ENCODE results near the gene SEMA4D. TPM values are rescaled to one million over a fixed set of nuclear protein-coding genes. Genes with fewer than 3 reads are reported as not detected.
A peak's percentile ranks its signal among the peaks of the same experiment; 100 is the strongest.

SEMA4D gene
- total RNA-seq, 2 donors from 2014 or later = 42.8 to 51.0 TPM

GRCh38 chr9:89433826-89434225 is 64.1 kb downstream of the SEMA4D start:
- Mint-ChIP-seq H3K27ac (peak overlapping the region; percentile 87), H3K9me3 (no peaks in the 10 kb centered on the region), H3K4me3 (no peak overlapping the region), H3K4me1 (peaks cover 23% of the 10 kb centered on the region), H3K27me3 (ENCODE audit: insufficient read depth) (no peaks in the 10 kb centered on the region), H3K36me3 (ENCODE audit: low read depth) (no peaks in the 10 kb centered on the region)
- no peak overlapping the region for H3K4me3 ChIP-seq (ENCODE audit: low read length)
- DNase-seq = peak; percentile 46
- WGBS, 2 experiments (ENCODE audit: insufficient coverage in 1 of 2, insufficient read length in 1 of 2) = 95% methylated on average over 9 to 11 of the region's 11 CpGs
- no peaks in the 10 kb centered on the region for H3K4me1 ChIP-seq (ENCODE audit: control insufficient read depth, insufficient read depth, low read length)
- H3K9ac ChIP-seq (ENCODE audit: extremely low read depth, low read length, poor library complexity, severe bottlenecking) = no peak overlapping the region
- TF ChIP-seq CTCF (conservative IDR thresholded peaks at IDR 0.05) = no peak
- no peak overlapping the region for H3K27ac ChIP-seq (ENCODE audit: low read depth, low read length)
- no peaks in the 10 kb centered on the region for H3K36me3 ChIP-seq (ENCODE audit: control insufficient read depth, insufficient read depth, low read length)
- H3K27me3 ChIP-seq (ENCODE audit: control insufficient read depth, insufficient read depth, low read length, poor library complexity, severe bottlenecking) = no peaks in the 10 kb centered on the region
- H3K9me3 ChIP-seq (ENCODE audit: control insufficient read depth, low read length) = no peaks in the 10 kb centered on the region

- H3K4me3 Mint-ChIP-seq = no peak overlapping the region
- no peak overlapping the region for H3K27ac ChIP-seq (ENCODE audit: low read depth, low read length)
- no peaks in the 10 kb centered on the region for H3K36me3 Mint-ChIP-seq (ENCODE audit: low read depth)
- no peaks in the 10 kb centered on the region for H3K4me1 ChIP-seq (ENCODE audit: control insufficient read depth, insufficient read depth, low read length)
- H3K27me3 ChIP-seq (ENCODE audit: control insufficient read depth, insufficient read depth, low read length, poor library complexity, severe bottlenecking) = no peaks in the 10 kb centered on the region
- DNase-seq = no peak
- no peaks in the 10 kb centered on the region for H3K9me3 Mint-ChIP-seq
- WGBS, 2 experiments (ENCODE audit: insufficient coverage in 1 of 2, insufficient read length in 1 of 2) = 87 to 96% methylated on average over 8 to 13 of the region's 13 CpGs
- TF ChIP-seq CTCF (conservative IDR thresholded peaks at IDR 0.05) = no peak
- no peaks in the 10 kb centered on the region for H3K9me3 ChIP-seq (ENCODE audit: control insufficient read depth, low read length)
- peaks cover 23% of the 10 kb centered on the region for H3K4me1 Mint-ChIP-seq
- H3K4me3 ChIP-seq (ENCODE audit: low read length) = no peak overlapping the region
- H3K9ac ChIP-seq (ENCODE audit: extremely low read depth, low read length, poor library complexity, severe bottlenecking) = no peak overlapping the region
- no peaks in the 10 kb centered on the region for H3K36me3 ChIP-seq (ENCODE audit: control insufficient read depth, insufficient read depth, low read length)
- peak overlapping the region; percentile 7 for H3K27ac Mint-ChIP-seq
- H3K27me3 Mint-ChIP-seq (ENCODE audit: insufficient read depth) = no peaks in the 10 kb centered on the region
Observed at GRCh38 chr9:89432986-89433530, 64.9 kb downstream of the SEMA4D start.

DNA sequence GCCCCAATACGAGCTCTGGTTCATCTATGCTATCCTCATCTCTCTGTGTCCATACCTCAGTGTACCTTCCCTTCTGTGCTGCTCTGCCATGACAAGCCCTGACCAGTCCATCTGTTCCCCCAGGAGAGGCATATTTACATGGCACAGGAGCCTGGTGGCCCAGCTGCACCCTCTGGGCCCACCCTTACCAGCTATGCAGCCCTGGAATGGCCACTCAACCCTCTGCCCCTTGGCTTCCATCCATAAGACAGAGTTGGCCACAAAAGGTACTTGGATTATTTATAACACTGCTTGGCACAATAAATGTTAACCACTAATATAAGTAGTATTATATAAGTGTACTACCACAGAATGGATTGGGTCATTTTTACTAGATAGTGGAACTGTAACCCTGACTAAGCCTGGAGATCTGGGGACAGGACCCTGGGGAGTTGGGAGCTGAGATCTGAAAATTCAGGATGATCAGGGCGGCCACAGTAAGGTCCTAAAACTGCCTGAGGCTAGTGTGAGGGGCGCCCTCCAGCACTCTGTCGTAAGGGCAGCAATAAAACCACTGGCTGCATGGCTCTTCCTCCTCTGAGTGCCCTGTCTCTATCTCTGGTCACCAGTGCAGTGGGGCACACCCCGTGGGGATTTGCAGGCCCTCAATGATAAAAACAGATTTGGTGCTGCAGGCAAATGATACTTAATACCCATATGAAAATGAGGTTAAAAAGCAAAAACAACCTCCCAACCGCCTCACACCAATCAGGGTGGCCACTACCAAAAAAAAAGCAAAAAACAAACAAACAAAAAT is 65.8 kb downstream of the SEMA4D start:
- WGBS, 2 experiments (ENCODE audit: insufficient coverage in 1 of 2, insufficient read length in 1 of 2) = 91 to 94% methylated on average over 4 to 6 of the region's 6 CpGs
- H3K9me3 Mint-ChIP-seq = no peaks in the 10 kb centered on the region
- no peak overlapping the region for H3K4me3 Mint-ChIP-seq
- H3K4me1 Mint-ChIP-seq = peaks cover 23% of the 10 kb centered on the region
- Histone ChIP-seq H3K4me3 (ENCODE audit: low read length) (no peak overlapping the region), H3K27ac (ENCODE audit: low read depth, low read length) (no peak overlapping the region), H3K4me1 (ENCODE audit: control insufficient read depth, insufficient read depth, low read length) (no peaks in the 10 kb centered on the region), H3K27me3 (ENCODE audit: control insufficient read depth, insufficient read depth, low read length, poor library complexity, severe bottlenecking) (no peaks in the 10 kb centered on the region), H3K9ac (ENCODE audit: extremely low read depth, low read length, poor library complexity, severe bottlenecking) (no peak overlapping the region), H3K9me3 (ENCODE audit: control insufficient read depth, low read length) (no peaks in the 10 kb centered on the region), H3K36me3 (ENCODE audit: control insufficient read depth, insufficient read depth, low read length) (no peaks in the 10 kb centered on the region)
- H3K27ac Mint-ChIP-seq = no peak overlapping the region
- TF ChIP-seq CTCF (conservative IDR thresholded peaks at IDR 0.05) = no peak
- H3K27me3 Mint-ChIP-seq (ENCODE audit: insufficient read depth) = no peaks in the 10 kb centered on the region
- no peaks in the 10 kb centered on the region for H3K36me3 Mint-ChIP-seq (ENCODE audit: low read depth)
- no peak for DNase-seq

Measured in endodermal cell (in vitro differentiated cells).